ENCODE measurements around the gene CACNA1D. TPM values are rescaled to one million over a fixed set of nuclear protein-coding genes. Genes with fewer than 3 reads are reported as not detected.

Gene CACNA1D
- total and polyA plus RNA-seq, 8 donors, result 0.31 to 36.5 (median 12.5) TPM

- no peak for DNase-seq
- Histone ChIP-seq H3K27me3 (no peaks in the 10 kb centered on the region), H3K4me3 (no peak overlapping the region), H3K9me3 (no peaks in the 10 kb centered on the region), H3K27ac (no peak overlapping the region), H3K36me3 (no peaks in the 10 kb centered on the region), H3K4me1 (no peaks in the 10 kb centered on the region)
- intact Hi-C loops (cut with DNase I; ENCODE audit: low total_unique reads), result no loop called here
- 63 to 79% (median 69%) methylated on average over 3 to 4 of the region's 4 CpGs for WGBS, 5 donors
- TF ChIP-seq CTCF (IDR thresholded peaks at IDR 0.05), result no peak
- TF ChIP-seq POLR2A (IDR thresholded peaks at IDR 0.05), result no peak
- TF ChIP-seq EP300 (IDR thresholded peaks at IDR 0.05), result no peak
- TF ChIP-seq POLR2AphosphoS5 (IDR thresholded peaks at IDR 0.05), result no peak
Measured at GRCh38 chr3:53696401-53697172, 202.2 kb downstream of the CACNA1D start.

- H3K9me3 ChIP-seq, result no peaks in the 10 kb centered on the region
- no peak overlapping the region for H3K4me3 ChIP-seq
- DNase-seq, result no peak
- 61 to 83% (median 79%) methylated on average over 4 of the region's 4 CpGs for WGBS, 5 donors
- TF ChIP-seq POLR2A (IDR thresholded peaks at IDR 0.05), result no peak
- TF ChIP-seq EP300 (IDR thresholded peaks at IDR 0.05), result no peak
- TF ChIP-seq CTCF (IDR thresholded peaks at IDR 0.05), result no peak
- no peak for TF ChIP-seq POLR2AphosphoS5 (IDR thresholded peaks at IDR 0.05)
- no peaks in the 10 kb centered on the region for H3K4me1 ChIP-seq
- H3K27me3 ChIP-seq, result no peaks in the 10 kb centered on the region
- H3K36me3 ChIP-seq, result no peaks in the 10 kb centered on the region
- intact Hi-C loops (cut with DNase I; ENCODE audit: low total_unique reads), result no loop called here
- no peak overlapping the region for H3K27ac ChIP-seq
Measured at GRCh38 chr3:53700441-53700840, 206.0 kb downstream of the CACNA1D start.

GRCh38 chr3:53702776-53703530 is 208.5 kb downstream of the CACNA1D start:
- H3K9me3 ChIP-seq, result no peaks in the 10 kb centered on the region
- peaks cover 0 to 8% (median 3%) of the 10 kb centered on the region in 4 donors for H3K4me1 ChIP-seq
- intact Hi-C loops (cut with DNase I; ENCODE audit: low total_unique reads), result no loop called here
- H3K4me3 ChIP-seq, result no peak overlapping the region
- WGBS, 5 donors, result 86 to 95% (median 87%) methylated on average over 14 of the region's 14 CpGs
- H3K27ac ChIP-seq, result no peak overlapping the region
- DNase-seq, result no peak
- no peaks in the 10 kb centered on the region for H3K36me3 ChIP-seq
- no peaks in the 10 kb centered on the region for H3K27me3 ChIP-seq
- TF ChIP-seq CTCF (IDR thresholded peaks at IDR 0.05) (no peak), EP300 (IDR thresholded peaks at IDR 0.05) (no peak), POLR2AphosphoS5 (IDR thresholded peaks at IDR 0.05) (no peak), POLR2A (IDR thresholded peaks at IDR 0.05) (no peak)

- WGBS, 5 donors, result 87 to 93% (median 91%) methylated on average over 13 to 14 of the region's 14 CpGs
- DNase-seq, result peak in 1 of 2 donors; percentile 17
Measured at GRCh38 chr3:53703630-53704362, 209.4 kb downstream of the CACNA1D start.

More at GRCh38 chr3:53703630-53704362, 209.4 kb downstream of the CACNA1D start:
- Histone ChIP-seq H3K36me3 (no peaks in the 10 kb centered on the region), H3K27me3 (no peaks in the 10 kb centered on the region), H3K9me3 (no peaks in the 10 kb centered on the region), H3K27ac (no peak overlapping the region), H3K4me3 (no peak overlapping the region), H3K4me1 (peaks cover 0 to 8% (median 7%) of the 10 kb centered on the region in 4 donors)
- intact Hi-C loops (cut with DNase I; ENCODE audit: low total_unique reads), result no loop called here
- TF ChIP-seq POLR2AphosphoS5 (IDR thresholded peaks at IDR 0.05) (no peak), POLR2A (IDR thresholded peaks at IDR 0.05) (no peak)
